Stimulated activated CD4-positive, alpha-beta T cell treated with anti-CD3 and anti-CD28 coated beads, Interleukin-15, amount 100 ng/mL, for 24 hours (primary cell): Measurements from ENCODE around the gene COQ8B.
A peak's percentile ranks its signal among the peaks of the same experiment; 100 is the strongest.

ENCODE experiments used
- DNase-seq: peaks from one replicate; pipeline ENCODE4 v3.0.0-alpha.2; 2020

Gene COQ8B

GRCh38 chr19:40690050-40690692, 26.5 kb downstream of the COQ8B start, which contains the start of gene NUMBL:
TSS of gene NUMBL (minus strand) at chr19:40690651. CDS start at chr19:40690483, 168 bp downstream.
- no peak for DNase-seq

GRCh38 chr19:40689339-40690049, 27.2 kb downstream of the COQ8B start:
- DNase-seq = peak; percentile 28

- no peak for DNase-seq
These were observed 27.7 kb downstream of the COQ8B start for GRCh38 chr19:40688987-40689338.

- DNase-seq = no peak
These were observed 28.4 kb downstream of the COQ8B start for GRCh38 chr19:40688309-40688708.

- no peak for DNase-seq
These were observed 29.1 kb downstream of the COQ8B start for GRCh38 chr19:40687525-40688016.

GRCh38 chr19:40686882-40687524, 29.7 kb downstream of the COQ8B start:
- no peak for DNase-seq

- DNase-seq = no peak
These were observed 31.1 kb downstream of the COQ8B start for GRCh38 chr19:40685563-40685962.

- DNase-seq = no peak
These were observed 31.6 kb downstream of the COQ8B start for GRCh38 chr19:40685016-40685526.

- DNase-seq = no peak
These were observed 32.4 kb downstream of the COQ8B start for GRCh38 chr19:40684280-40684679.

- DNase-seq = no peak
These were observed 33.2 kb downstream of the COQ8B start for GRCh38 chr19:40683437-40683836.

GRCh38 chr19:40682431-40682964, 34.2 kb downstream of the COQ8B start:
- DNase-seq = no peak

GRCh38 chr19:40681039-40681438, 35.6 kb downstream of the COQ8B start:
- DNase-seq = no peak

GRCh38 chr19:40677156-40677555, 39.5 kb downstream of the COQ8B start:
- no peak for DNase-seq

GRCh38 chr19:40674291-40674690, 42.4 kb downstream of the COQ8B start:
- DNase-seq = no peak

- no peak for DNase-seq
These were observed 43.3 kb downstream of the COQ8B start for GRCh38 chr19:40673397-40673796.

- no peak for DNase-seq
These were observed 44.0 kb downstream of the COQ8B start for GRCh38 chr19:40672573-40673299.

- DNase-seq = no peak
These were observed 44.6 kb downstream of the COQ8B start for GRCh38 chr19:40672038-40672437.

GRCh38 chr19:40671404-40671803, 45.3 kb downstream of the COQ8B start:
- no peak for DNase-seq

- no peak for DNase-seq
These were observed 47.6 kb downstream of the COQ8B start for GRCh38 chr19:40668991-40669614.

GRCh38 chr19:40667602-40668001, 49.1 kb downstream of the COQ8B start:
- DNase-seq = no peak

- no peak for DNase-seq
These were observed 49.8 kb downstream of the COQ8B start for GRCh38 chr19:40666803-40667438.
